Right kidney (tissue), 1 donor: Measurements from ENCODE around the gene PLCB3.

Experiments used
- DNase-seq: peaks from one replicate; pipeline ENCODE4 v3.0.0-alpha.2; 2016

PLCB3 gene

GRCh38 chr11:64265176-64266160 is 14.1 kb downstream of the PLCB3 start:
- no peak for DNase-seq

DNA sequence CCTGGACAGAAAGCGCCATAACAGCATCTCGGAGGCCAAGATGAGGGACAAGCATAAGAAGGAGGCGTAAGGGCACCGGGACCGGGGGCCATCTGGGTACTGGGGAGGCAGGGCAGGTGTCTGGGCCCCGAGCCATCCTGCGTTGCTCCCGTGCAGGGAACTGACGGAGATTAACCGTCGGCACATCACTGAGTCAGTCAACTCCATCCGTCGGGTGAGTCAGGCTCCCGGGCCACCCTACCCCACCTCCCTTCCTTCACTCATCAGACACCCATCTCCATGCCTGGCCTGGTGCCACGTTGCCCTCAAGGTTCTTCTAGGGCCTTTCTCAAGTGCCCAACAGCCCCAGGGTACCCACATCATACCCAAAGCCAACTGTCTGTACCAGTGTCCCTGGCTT is 15.0 kb downstream of the PLCB3 start:
- no peak for DNase-seq

DNA sequence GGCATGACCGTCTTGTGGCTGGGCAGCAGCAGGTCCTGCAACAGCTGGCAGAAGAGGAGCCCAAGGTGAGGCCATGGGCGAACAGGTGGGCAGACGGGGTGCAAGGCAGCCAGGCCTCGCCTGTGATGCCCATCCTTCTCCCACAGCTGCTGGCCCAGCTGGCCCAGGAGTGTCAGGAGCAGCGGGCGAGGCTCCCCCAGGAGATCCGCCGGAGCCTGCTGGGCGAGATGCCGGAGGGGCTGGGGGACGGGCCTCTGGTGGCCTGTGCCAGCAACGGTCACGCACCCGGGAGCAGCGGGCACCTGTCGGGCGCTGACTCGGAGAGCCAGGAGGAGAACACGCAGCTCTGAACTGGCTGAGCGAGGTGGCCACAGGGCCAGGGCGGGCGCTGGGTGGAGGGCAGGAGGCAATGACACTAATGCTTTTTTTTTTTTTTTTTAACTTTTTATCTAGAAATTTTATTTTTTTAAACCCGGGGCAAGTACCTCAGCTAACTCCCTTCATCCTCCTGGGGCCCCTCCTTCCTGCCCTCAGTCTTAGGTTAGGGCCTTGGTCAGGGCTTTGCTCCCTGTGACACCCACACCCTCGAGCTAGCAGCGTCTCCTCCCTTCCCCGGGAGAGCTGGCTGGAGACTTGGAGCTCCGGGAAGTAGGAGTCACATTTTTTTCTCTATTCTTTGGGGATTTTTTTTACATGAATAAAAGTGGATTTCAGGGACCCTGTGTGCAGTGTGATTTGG is 16.0 kb downstream of the PLCB3 start:
- no peak for DNase-seq

- no peak for DNase-seq
These were observed 16.9 kb downstream of the PLCB3 start for GRCh38 chr11:64268025-64268892.

DNA sequence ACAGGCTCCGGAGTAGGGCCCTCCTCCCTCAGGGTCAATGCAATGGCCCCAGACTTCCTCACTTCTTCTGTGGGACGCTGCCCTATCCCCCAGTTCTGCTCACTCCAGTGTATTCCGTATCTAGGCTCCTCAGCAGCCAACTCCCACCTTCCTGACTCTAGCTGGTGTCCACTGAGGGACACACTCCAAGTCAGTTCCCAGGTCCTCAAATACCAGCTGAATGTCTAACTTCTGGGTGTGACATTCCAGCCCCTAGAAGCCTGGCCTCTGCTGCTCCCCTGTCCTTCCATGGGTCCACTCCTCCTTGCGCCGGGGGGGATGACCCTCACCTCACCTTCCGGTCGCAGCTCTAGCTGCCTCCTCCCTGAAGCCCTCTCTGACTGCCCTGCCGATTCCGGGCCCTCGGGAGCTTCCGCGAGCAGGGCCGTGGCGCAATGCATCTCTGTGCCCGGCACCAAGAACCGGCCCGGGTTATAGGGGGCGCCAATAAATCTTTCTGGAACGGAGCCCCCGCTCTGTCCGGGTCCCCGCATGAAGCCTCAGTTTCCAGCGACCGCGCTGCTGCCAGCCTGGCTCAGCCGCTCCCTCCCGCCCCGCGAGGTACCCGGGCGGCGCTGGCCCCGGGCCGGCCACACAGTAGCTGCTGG is 17.7 kb downstream of the PLCB3 start:
- DNase-seq, result peak; percentile 37

DNA sequence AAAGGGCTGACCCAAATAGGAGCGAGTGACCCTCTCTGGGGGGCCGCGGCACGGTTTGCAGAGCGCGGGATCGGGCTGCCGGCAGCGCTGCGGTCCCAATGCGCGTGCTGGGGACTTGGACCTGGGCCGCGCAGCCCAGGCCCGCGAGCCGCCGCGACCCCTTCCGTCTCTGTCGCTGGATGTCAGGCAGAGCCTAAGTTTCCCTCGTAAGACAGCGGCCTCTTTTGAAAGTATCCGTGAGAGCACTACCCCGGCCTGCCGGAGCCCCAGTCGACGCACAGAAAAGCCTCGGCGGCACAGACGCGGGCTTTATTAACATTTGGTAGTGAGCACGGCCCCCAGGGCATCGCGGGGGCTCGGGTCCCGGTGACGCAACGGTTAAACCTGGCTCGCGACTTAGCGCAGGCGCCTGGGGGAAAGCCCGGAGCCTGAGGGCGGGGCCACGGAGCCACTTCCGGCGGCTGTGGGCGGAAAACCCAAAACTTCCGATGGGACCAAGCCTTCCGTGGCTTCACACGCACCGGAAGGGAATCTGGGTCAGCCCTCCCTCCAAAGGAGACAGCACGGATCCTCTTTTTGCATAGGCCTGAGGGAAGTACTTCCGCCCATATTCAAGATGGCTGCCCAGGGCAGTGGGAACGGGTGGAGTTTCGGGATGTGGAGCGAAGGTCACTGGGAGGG is 18.4 kb downstream of the PLCB3 start:
- DNase-seq, result peak; percentile 98

DNA sequence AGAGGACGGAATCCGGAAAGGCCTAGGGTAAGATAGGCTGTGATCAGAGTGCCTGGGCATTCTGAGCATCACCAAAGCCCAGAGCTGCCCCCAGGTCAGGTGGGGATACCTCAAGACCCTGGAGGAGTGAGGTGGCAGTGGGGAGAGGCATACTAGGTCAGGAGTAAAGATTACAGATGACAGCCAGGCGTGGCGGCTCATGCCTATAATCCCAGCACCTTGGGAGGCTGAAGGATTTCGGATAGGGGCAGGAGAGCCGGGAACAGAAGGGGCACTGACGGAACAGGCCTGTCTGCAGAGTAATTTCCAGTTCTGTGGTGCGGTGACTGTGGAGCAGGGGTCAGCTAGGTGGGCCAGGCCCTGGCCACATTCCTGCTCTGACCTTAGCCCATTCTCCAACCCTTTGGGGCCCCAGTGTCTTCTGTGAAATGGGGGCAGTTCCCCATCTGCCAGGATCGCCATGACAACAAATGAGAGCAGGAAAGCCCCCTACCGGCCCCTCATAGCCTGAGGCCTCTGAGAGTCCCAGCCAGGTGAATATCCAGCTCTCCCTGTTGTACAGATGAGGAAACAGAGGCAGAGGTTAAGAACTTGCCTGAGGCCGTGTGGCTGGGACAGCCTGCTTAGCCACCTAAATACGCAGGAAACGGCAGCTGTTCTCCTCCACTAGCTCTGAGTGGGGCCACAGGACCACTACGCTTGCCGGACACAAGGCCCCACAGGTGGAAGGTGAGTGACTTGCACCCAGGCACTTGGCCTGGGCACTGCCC is 23.9 kb downstream of the PLCB3 start:
- DNase-seq, result no peak

DNA sequence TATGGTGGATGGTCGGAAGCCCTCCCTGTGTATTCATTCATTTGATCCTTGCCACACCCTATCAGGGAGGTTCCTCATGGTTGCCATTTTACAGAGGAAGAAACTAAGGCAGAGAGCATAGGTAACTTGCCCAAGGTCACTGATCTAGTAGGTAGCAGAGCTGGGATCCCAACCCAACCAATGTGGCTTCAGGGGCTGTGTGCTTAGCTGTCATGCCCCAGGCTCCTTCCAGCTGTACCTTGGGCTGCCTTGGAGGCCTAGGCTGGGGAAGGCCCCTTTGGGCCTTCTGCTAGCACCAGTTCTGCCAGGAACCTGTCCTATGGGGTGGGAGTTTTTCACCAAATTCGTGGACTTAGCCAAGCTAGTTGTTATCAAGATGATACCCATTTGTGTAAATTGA is 24.5 kb downstream of the PLCB3 start:
- DNase-seq, result no peak

- no peak for DNase-seq
These were observed 25.5 kb downstream of the PLCB3 start for GRCh38 chr11:64276653-64277431.

GRCh38 chr11:64278576-64279190 is 27.4 kb downstream of the PLCB3 start:
- no peak for DNase-seq

- no peak for DNase-seq
These were observed 30.8 kb downstream of the PLCB3 start for GRCh38 chr11:64281957-64282770.

DNA sequence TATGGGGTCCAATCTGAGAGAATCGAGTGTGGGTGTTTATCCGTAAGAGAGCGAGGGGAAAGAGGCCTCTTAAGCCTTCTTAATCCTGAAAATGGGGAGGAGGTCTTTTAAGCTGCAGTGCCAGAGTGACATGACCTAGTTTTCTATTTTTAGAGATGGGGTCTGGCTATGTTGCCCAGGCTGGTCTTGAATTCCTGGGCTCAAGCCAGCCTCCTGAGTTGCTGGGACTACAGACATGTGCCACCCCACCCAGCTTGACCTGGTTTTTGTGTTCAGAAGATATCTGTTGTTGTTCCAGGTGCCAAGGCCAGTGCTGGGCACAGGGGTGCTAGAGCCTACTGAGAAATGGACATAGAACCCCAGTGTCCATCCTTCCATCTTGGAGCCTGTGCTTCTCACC is 31.8 kb downstream of the PLCB3 start:
- DNase-seq, result no peak

DNA sequence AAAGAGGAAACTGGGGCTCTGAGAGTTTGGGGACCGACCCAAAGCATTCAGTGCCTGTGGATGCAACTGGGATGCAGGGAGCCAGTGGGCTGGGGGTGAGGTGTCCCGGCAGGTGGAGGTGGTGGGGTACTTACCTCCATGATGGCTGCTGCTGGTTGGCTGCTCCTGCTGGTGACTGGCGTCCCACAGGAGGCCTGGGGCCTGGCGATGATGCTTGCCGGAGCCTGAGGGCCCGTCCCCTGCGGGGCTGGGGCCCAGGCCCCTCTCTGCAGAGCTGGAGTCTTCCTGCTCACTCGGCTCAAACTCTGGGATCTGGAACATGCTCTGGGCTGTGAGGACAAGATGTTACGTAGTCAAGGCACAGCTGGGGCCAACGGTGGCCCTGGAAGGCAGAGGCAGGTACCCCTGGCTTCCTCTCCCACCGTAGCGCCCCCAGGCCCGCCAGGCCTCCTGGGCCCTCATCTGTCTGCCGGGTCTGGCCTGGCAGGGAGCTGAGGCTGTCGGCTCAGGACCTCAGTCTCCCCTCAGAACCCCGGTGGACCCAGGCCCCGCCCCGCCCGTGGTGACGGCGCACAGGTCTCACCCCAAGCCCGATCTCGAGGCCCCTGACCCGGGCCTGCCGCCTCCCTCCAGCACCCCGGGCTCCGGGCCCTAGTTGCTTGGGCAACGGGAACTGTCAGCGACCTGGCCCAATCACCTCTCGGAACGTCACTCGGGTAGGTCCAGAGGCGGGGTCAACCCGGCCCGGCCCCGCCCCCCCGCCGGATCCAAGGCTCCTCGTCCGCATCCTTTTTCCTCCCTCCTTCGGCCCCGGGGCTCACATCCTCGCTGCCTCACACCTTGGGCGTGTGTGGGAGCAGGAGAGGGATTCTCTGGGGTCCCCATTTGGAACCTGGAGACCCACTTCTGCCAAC is 33.0 kb downstream of the PLCB3 start, which contains the start of gene BAD:
Gene BAD, minus strand, starts transcription at position 618 of the 914 bp plus-strand sequence. Its CDS starts 297 bp downstream, at position 321.
- peak; percentile 92 for DNase-seq

GRCh38 chr11:64284962-64285884 is 33.9 kb downstream of the PLCB3 start, which contains the start of gene GPR137:
TSS of gene GPR137 (plus strand) at chr11:64285848. CDS start at chr11:64286525, 677 bp downstream.
- peak; percentile 100 for DNase-seq
